Measurements from ENCODE around the gene HDC. TPM values are rescaled to one million over a fixed set of nuclear protein-coding genes. Genes with fewer than 3 reads are reported as not detected.

HDC gene
- total and polyA plus RNA-seq, 7 donors, result 0.16 to 2.4 (median 1.2) TPM; not detected in 1

- 95 to 96% methylated on average over 11 of the region's 11 CpGs for WGBS, 2 donors
- no peak overlapping the region for H3K4me3 ChIP-seq
- no peak for DNase-seq
- H3K9me3 ChIP-seq, result no peaks in the 10 kb centered on the region
- TF ChIP-seq POLR2AphosphoS5 (IDR thresholded peaks at IDR 0.05), result no peak
- TF ChIP-seq CTCF (IDR thresholded peaks at IDR 0.05), result no peak
- no peak for TF ChIP-seq EP300 (IDR thresholded peaks at IDR 0.05)
- no peak for TF ChIP-seq POLR2A (IDR thresholded peaks at IDR 0.05)
- no peaks in the 10 kb centered on the region for H3K36me3 ChIP-seq
- H3K27ac ChIP-seq, result no peak overlapping the region
- H3K27me3 ChIP-seq, result no peaks in the 10 kb centered on the region
- peaks cover 0 to 3% (median 0%) of the 10 kb centered on the region in 4 donors for H3K4me1 ChIP-seq
- intact Hi-C loops (cut with DNase I), result no loop called here
Observed at GRCh38 chr15:50252556-50252955, 13.0 kb downstream of the HDC start.

GRCh38 chr15:50251638-50252182 lies 13.8 kb downstream of the HDC start:
- intact Hi-C loops (cut with DNase I), result no loop called here
- Histone ChIP-seq H3K4me1 (peaks cover 0 to 3% (median 0%) of the 10 kb centered on the region in 4 donors), H3K27ac (no peak overlapping the region), H3K4me3 (no peak overlapping the region), H3K27me3 (no peaks in the 10 kb centered on the region), H3K9me3 (no peaks in the 10 kb centered on the region), H3K36me3 (no peaks in the 10 kb centered on the region)
- DNase-seq, result no peak
- 83 to 94% methylated on average over 11 of the region's 11 CpGs for WGBS, 2 donors
- TF ChIP-seq CTCF (IDR thresholded peaks at IDR 0.05) (no peak), EP300 (IDR thresholded peaks at IDR 0.05) (no peak), POLR2AphosphoS5 (IDR thresholded peaks at IDR 0.05) (no peak), POLR2A (IDR thresholded peaks at IDR 0.05) (no peak)

- H3K36me3 ChIP-seq, result no peaks in the 10 kb centered on the region
- TF ChIP-seq CTCF (IDR thresholded peaks at IDR 0.05) (no peak), EP300 (IDR thresholded peaks at IDR 0.05) (no peak), POLR2AphosphoS5 (IDR thresholded peaks at IDR 0.05) (no peak), POLR2A (IDR thresholded peaks at IDR 0.05) (no peak)
- WGBS, 2 donors, result 85 to 88% methylated on average over 6 of the region's 6 CpGs
- H3K27ac ChIP-seq, result no peak overlapping the region
- peaks cover 0 to 3% (median 0%) of the 10 kb centered on the region in 4 donors for H3K4me1 ChIP-seq
- no peaks in the 10 kb centered on the region for H3K27me3 ChIP-seq
- no peak overlapping the region for H3K4me3 ChIP-seq
- intact Hi-C loops (cut with DNase I), result no loop called here
- no peak for DNase-seq
- no peaks in the 10 kb centered on the region for H3K9me3 ChIP-seq
Observed at GRCh38 chr15:50250760-50251394, 14.6 kb downstream of the HDC start.

- no peaks in the 10 kb centered on the region for H3K36me3 ChIP-seq
- H3K27ac ChIP-seq, result no peak overlapping the region
- TF ChIP-seq CTCF (IDR thresholded peaks at IDR 0.05), result no peak
- TF ChIP-seq POLR2AphosphoS5 (IDR thresholded peaks at IDR 0.05), result no peak
- TF ChIP-seq POLR2A (IDR thresholded peaks at IDR 0.05), result no peak
- no peak for TF ChIP-seq EP300 (IDR thresholded peaks at IDR 0.05)
- no peak for DNase-seq
- H3K4me1 ChIP-seq, result peaks cover 0 to 3% (median 0%) of the 10 kb centered on the region in 4 donors
- intact Hi-C loops (cut with DNase I), result no loop called here
- H3K4me3 ChIP-seq, result no peak overlapping the region
- H3K27me3 ChIP-seq, result no peaks in the 10 kb centered on the region
- 78 to 83% methylated on average over 2 of the region's 2 CpGs for WGBS, 2 donors
- no peaks in the 10 kb centered on the region for H3K9me3 ChIP-seq
Observed at GRCh38 chr15:50249704-50250103, 15.8 kb downstream of the HDC start.

All from sigmoid colon (tissue), 7 donors.